SK-N-SH treated with all-trans-retinoic acid at 6 μM for 48 hours (cell line): ENCODE data around the gene FUNDC2.

Source experiments
- ARNTL ChIP-seq: fragments of 450-650 bp; formaldehyde crosslinking; IDR thresholded peaks from 2 replicates; pipeline ENCODE4 v1.5.0; 2020; ENCODE audit warnings: low read depth, mild to moderate bottlenecking, moderate library complexity, borderline replicate concordance
- BACH2 ChIP-seq: fragments of 250-450 bp; sonication (Bioruptor Pico); IDR thresholded peaks from 2 replicates; pipeline ENCODE4 v1.9.0; 2021; ENCODE audit warnings: mild to moderate bottlenecking, borderline replicate concordance
- CREB5 ChIP-seq: fragments of 250-450 bp; sonication (Bioruptor Pico); IDR thresholded peaks from 2 replicates; pipeline ENCODE4 v1.5.1; 2020; ENCODE audit warnings: low read depth, mild to moderate bottlenecking, moderate library complexity
- CSRNP3 ChIP-seq: fragments of 250-450 bp; sonication (Bioruptor Pico); IDR thresholded peaks from 2 replicates; pipeline ENCODE4 v1.5.1; 2021; ENCODE audit warnings: mild to moderate bottlenecking, moderate library complexity
- ESRRG ChIP-seq: fragments of 250-450 bp; sonication (Bioruptor Pico); IDR thresholded peaks from 2 replicates; pipeline ENCODE4 v1.6.1; 2021; ENCODE audit warnings: mild to moderate bottlenecking
- GLIS3 ChIP-seq: fragments of 250-450 bp; sonication (Bioruptor Pico); IDR thresholded peaks from 2 replicates; pipeline ENCODE4 v1.5.0; 2020; ENCODE audit warnings: mild to moderate bottlenecking, moderate library complexity
- OSR1 ChIP-seq: fragments of 250-450 bp; sonication (Bioruptor Pico); IDR thresholded peaks from 2 replicates; pipeline ENCODE4 v1.8.0; 2022; ENCODE audit warnings: moderate library complexity, mild to moderate bottlenecking, inconsistent platforms
- PATZ1 ChIP-seq: fragments of 250-450 bp; sonication (Bioruptor Pico); IDR thresholded peaks from 2 replicates; pipeline ENCODE4 v1.8.0; 2020; ENCODE audit warnings: mild to moderate bottlenecking, moderate library complexity, borderline replicate concordance
- POU6F1 ChIP-seq: fragments of 250-450 bp; sonication (Bioruptor Pico); IDR thresholded peaks from 2 replicates; pipeline ENCODE4 v1.8.0; 2021; ENCODE audit warnings: low read depth, mild to moderate bottlenecking, moderate library complexity, borderline replicate concordance
- PPARA ChIP-seq: fragments of 250-450 bp; sonication (Bioruptor Pico); IDR thresholded peaks from 2 replicates; pipeline ENCODE4 v1.5.0; 2020; ENCODE audit warnings: mild to moderate bottlenecking, borderline replicate concordance
- RARB ChIP-seq: fragments of 250-450 bp; sonication (Bioruptor Pico); IDR thresholded peaks from 2 replicates; pipeline ENCODE4 v1.8.0; 2021; ENCODE audit warnings: mild to moderate bottlenecking, moderate library complexity
- SNAI2 ChIP-seq: fragments of 250-450 bp; sonication (Bioruptor Pico); IDR thresholded peaks from 2 replicates; pipeline ENCODE4 v1.5.0; 2020; ENCODE audit warnings: mild to moderate bottlenecking, moderate library complexity
- ZFP3 ChIP-seq: fragments of 250-450 bp; sonication (Bioruptor Pico); IDR thresholded peaks from 2 replicates; pipeline ENCODE4 v1.5.0; 2020; ENCODE audit warnings: mild to moderate bottlenecking, moderate library complexity
- ZNF565 ChIP-seq: fragments of 450-650 bp; formaldehyde crosslinking; conservative IDR thresholded peaks from 2 replicates; pipeline ENCODE4 v1.5.0; 2020; ENCODE audit warnings: low read depth, mild to moderate bottlenecking, moderate library complexity

GRCh38 chrX:154990496-154990895 lies 36.1 kb upstream of the FUNDC2 start:
- no peak for TF ChIP-seq POU6F1
- TF ChIP-seq ZNF565 (CRISPR knock-in tag): no peak
- TF ChIP-seq ESRRG (CRISPR knock-in tag): no peak
- no peak for TF ChIP-seq CREB5 (CRISPR knock-in tag)
- TF ChIP-seq BACH2 (CRISPR knock-in tag): no peak
- TF ChIP-seq ZFP3 (CRISPR knock-in tag): no peak
- TF ChIP-seq SNAI2 (CRISPR knock-in tag): no peak
- TF ChIP-seq RARB (CRISPR knock-in tag): no peak
- no peak for TF ChIP-seq PATZ1
- no peak for TF ChIP-seq CSRNP3 (CRISPR knock-in tag)
- TF ChIP-seq PPARA (CRISPR knock-in tag): no peak
- TF ChIP-seq ARNTL (CRISPR knock-in tag): no peak
- no peak for TF ChIP-seq OSR1 (CRISPR knock-in tag)
- no peak for TF ChIP-seq GLIS3 (CRISPR knock-in tag)
